Measurements from ENCODE around the gene KIR2DL4.
"Not testable (repeated sequence)": the region's sequence is repeated elsewhere in the genome, so short reads cannot be mapped to it uniquely, and the experiment has no call there.

KIR2DL4 gene

DNA sequence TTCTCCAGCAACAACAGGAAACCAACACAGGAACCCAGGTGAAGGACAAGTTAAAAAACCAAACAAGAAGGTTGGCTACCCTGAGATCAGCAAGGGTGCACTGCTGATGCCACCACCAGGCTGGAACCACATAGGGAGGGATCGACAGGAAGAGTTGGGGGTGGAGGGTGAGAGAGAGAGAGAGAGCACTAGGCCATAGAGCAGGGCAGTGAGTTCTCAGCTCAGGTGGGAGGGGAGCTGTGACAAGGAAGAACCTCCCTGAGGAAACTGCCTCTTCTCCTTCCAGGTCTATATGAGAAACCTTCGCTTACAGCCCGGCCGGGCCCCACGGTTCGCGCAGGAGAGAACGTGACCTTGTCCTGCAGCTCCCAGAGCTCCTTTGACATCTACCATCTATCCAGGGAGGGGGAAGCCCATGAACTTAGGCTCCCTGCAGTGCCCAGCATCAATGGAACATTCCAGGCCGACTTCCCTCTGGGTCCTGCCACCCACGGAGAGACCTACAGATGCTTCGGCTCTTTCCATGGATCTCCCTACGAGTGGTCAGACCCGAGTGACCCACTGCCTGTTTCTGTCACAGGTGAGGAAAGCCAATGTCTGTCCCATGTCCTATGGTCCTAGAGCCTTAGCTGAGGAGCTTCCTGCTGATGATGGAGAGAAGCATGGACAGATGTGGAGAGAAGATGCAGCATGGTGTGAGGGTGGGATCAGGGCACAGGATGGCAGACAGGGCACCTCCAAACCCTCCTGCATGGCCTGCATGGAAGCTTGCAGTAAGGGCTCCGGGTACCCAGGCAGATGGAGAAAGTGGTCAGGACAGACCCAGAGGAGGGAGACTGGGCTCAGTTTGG lies 2.5 kb downstream of the KIR2DL4 start:
- no peak for DNase-seq

DNA sequence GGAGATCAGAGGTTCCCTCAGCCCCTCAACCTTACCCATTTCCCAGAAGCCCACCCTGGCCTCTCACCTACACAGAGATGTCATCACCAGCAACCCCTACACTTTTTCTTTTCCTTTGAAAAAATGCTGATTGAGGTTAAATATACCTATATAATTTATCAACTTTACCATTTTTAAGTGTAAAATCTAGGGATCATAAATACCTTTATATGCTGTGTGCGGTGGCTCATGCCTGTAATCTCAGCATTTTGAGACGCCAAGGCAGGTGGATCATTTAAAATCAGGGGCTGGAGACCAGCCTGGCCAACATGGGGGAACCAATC lies 3.1 kb downstream of the KIR2DL4 start:
- DNase-seq: no peak

DNA sequence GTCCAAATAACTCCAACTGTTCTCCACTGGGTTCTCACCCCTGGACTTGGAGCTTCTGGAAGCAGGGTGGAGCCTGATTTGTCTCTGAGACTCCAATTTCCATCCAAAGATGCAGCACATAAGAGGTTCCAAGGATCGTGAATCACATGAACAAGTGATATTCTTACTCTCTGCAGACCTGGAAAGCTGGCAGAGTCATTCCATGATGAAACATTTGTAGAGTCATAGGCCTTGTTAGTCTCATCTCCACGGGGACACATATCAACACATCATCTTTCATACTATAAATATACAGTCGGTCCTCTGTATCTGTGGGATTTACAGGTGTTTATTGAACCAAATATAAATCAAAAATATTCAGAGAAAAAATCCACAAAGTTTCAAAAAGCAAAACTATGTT lies 11.2 kb downstream of the KIR2DL4 start:
- DNase-seq: not testable (repeated sequence)

DNA sequence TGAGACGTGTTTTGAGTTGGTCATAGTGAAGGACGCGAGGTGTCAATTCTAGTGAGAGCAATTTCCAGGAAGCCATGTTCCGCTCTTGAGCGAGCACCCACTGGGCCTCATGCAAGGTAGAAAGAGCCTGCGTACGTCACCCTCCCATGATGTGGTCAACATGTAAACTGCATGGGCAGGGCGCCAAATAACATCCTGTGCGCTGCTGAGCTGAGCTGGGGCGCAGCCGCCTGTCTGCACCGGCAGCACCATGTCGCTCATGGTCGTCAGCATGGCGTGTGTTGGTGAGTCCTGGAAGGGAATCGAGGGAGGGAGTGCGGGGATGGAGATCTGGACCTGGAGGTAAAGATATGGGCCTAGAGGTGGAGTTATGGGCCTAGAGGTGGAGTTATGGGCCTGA lies 12.8 kb downstream of the KIR2DL4 start, which contains the start of gene KIR3DL1:
Gene KIR3DL1, plus strand, starts transcription at position 218 of the 400 bp plus-strand sequence.
- DNase-seq: not testable (repeated sequence)

DNA sequence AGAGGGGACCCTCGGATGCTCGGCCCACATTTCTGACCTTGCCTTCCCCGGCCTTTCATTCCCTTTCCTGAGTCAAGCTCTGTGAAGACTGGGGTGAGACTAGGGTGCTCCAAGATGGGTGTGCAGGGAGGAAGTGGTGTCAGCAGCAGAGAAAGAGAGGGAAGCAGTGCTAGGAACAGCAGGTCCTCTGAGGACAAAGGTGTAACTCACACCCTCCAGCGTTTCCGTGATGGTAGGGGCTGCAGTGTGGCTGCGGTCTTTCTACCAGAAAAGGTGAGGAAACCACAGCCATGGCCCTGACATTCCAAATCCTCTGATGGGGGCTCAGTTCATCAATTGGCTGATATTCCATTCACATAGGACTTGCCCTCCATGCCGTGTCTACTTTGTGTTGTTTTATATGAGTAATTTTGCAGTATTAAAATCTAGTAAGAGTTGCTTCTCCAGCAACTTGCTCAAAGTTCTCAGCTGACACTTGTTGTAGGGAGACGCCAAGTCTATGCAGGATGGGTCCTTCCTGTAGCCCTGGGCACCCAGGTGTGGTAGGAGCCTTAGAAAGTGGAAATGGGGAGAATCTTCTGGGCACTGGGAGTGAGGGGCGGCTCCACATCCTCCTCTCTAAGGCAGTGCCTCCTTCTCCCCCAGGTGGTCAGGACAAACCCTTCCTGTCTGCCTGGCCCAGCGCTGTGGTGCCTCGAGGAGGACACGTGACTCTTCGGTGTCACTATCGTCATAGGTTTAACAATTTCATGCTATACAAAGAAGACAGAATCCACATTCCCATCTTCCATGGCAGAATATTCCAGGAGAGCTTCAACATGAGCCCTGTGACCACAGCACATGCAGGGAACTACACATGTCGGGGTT lies 14.5 kb downstream of the KIR2DL4 start:
- DNase-seq: no peak

DNA sequence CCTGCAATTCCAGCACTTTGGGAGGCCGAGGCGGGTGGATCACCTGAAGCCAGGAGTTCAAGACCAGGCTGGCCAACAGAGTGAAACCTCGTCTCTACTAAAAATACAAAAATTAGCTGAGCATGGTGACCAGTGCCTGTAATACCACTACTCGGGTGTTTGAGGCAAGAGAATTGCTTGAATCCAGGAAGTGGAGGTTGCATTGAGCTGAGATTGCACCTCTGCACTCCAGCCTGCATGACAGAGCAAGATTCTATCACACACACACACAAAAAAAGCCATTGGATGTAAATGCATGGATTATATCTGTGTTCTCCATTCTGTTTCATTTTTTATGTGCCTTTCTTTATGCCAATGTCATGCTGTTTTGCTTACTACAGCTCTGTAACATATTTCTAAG lies 21.0 kb downstream of the KIR2DL4 start:
- DNase-seq: not testable (repeated sequence)

DNA sequence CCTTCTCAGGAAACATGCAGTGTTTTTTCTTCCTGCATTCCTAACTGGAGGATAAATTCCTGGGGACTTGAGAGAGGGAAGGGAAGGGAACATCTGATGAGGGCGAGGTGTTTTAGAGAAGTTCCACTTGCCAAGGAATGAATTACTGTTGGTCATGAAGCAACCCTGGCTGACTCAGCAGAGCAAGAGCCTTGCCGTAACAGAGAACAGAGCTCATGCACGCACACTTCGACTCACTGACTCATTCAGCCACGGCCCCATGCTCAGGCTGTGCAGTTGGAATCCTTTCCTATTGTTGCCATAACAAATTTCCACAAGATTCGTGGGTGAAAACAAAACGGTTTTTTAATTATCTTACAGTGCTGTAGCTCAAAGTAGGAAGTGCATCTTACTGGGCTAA lies 21.9 kb downstream of the KIR2DL4 start:
- DNase-seq: not testable (repeated sequence)

DNA sequence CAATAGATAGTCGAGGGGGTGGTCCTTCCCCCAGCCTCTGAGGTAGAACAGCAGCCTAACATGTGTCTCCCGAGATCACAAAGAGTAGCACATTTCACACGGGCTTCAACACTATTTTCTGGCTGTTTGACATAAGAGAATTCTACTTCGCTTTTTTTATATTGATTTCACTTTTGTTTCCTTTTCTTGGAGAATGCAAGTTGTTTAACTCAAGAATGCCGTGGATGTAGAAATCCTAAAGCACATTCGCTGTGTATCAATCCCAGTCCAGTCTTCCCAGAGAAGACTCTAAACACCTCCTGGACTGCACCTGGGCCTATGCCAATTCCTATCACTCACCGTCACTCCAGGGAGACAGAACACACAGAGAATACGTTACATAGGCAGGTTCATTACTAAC lies 24.7 kb downstream of the KIR2DL4 start:
- not testable (repeated sequence) for DNase-seq

DNA sequence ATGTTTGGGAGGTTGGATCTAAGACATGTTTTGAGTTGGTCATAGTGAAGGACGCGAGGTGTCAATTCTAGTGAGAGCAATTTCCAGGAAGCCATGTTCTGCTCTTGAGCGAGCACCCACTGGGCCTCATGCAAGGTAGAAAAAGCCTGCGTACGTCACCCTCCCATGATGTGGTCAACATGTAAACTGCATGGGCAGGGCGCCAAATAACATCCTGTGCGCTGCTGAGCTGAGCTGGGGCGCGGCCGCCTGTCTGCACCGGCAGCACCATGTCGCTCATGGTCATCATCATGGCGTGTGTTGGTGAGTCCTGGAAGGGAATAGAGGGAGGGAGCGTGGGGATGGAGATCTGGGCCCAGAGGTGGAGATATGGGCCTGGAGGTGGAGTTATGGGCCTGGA lies 29.1 kb downstream of the KIR2DL4 start, which contains the start of gene KIR2DS4:
Gene KIR2DS4, plus strand, starts transcription at position 181 of the 400 bp plus-strand sequence.
- not testable (repeated sequence) for DNase-seq

DNA sequence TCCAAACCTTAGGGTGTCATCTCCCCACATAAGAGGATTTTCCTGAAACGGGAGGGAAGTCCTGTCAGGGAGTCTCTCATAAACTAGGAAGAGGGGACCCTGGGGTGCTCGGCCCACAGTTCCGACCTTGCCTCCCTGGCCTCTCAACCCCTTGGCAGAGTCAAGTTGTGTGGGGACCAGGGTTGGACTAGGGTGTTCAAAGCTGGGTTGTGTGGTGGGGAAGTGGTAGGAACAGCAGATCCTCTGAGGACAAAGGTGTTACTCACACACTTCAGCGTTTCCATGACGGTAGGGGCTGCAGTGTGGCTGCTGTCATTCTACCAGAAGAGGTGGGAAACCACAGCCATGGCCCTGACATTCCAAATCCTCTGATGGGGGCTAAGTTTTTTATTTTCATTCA lies 31.7 kb downstream of the KIR2DL4 start:
- DNase-seq: not testable (repeated sequence)

DNA sequence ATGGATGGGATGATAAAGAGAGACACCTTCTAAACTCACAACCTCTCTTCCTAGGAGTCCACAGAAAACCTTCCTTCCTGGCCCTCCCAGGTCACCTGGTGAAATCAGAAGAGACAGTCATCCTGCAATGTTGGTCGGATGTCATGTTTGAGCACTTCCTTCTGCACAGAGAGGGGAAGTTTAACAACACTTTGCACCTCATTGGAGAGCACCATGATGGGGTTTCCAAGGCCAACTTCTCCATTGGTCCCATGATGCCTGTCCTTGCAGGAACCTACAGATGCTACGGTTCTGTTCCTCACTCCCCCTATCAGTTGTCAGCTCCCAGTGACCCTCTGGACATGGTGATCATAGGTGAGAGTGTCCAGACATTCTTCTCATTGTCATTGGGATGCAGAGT lies 34.1 kb downstream of the KIR2DL4 start:
- not testable (repeated sequence) for DNase-seq

DNA sequence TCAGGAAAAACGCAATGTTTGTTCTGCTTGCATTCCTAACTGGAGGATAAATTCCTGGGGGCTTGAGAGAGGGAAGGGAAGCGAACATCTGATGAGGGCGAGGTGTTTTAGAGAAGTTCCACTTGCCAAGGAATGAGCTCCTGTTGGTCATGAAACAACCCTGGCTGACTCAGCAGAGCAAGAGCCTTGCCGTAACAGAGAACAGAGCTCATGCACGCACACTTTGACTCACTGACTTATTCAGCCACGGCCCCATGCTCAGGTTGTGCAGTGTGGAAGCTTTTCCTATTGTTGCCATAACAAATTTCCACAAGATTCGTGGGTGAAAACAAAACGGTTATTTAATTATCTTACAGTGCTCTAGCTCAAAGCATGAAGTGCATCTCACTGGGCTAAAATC lies 39.8 kb downstream of the KIR2DL4 start:
- DNase-seq: not testable (repeated sequence)

DNA sequence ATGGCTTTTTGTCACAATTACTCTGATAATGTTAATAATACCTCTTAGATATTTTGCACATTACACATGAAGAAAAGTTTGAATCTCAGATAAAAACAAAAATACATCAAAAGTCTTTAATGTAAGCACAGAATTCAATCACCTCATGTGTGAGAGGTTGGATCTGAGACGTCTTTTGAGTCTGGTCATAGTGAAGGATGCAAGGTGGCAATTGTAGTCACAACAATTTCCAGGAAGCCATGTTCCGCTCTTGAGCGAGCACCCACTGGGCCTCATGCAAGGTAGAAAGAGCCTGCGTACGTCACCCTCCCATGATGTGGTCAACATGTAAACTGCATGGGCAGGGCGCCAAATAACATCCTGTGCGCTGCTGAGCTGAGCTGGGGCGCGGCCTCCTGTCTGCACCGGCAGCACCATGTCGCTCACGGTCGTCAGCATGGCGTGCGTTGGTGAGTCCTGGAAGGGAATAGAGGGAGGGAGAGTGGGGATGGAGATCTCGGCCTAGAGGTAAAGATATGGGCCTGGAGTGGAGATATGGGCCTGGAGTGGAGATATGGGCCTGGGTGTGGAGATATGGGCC lies 46.7 kb downstream of the KIR2DL4 start, which contains the start of gene KIR3DL2:
Gene KIR3DL2, plus strand, starts transcription at position 383 of the 580 bp plus-strand sequence. Its CDS starts 33 bp downstream, at position 416.
- not testable (repeated sequence) for DNase-seq

DNA sequence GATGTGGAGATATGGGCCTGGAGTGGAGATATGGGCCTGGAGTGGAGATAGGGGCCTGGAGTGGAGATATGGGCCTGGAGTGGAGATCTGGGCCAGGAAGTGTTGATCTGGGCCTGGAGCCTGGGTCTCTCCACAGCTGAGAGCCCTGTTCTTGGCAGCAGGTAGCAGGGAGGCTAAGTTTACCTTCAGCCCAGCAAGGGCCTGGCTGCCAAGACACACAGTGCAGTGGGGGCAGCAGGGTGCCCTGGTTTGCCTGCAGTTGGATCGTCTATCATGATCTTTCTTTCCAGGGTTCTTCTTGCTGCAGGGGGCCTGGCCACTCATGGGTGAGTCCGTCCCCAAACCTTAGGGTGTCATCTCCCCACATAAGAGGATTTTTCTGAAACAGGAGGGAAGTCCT lies 47.5 kb downstream of the KIR2DL4 start:
- no peak for DNase-seq

DNA sequence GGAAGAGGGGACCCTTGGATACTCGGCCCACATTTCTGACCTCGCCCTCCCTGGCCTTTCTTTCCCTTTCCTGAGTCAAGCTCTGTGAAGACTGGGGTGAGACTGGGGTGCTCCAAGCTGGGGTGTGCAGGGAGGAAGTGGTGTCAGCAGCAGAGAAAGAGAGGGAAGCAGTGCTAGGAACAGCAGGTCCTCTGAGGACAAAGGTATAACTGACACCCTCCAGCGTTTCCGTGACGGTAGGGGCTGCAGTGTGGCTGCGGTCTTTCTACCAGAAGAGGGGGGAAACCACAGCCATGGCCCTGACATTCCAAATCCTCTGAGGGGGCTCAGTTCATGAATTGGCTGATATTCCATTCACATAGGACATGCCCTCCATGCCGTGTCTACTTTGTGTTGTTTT lies 47.9 kb downstream of the KIR2DL4 start:
- DNase-seq: no peak

DNA sequence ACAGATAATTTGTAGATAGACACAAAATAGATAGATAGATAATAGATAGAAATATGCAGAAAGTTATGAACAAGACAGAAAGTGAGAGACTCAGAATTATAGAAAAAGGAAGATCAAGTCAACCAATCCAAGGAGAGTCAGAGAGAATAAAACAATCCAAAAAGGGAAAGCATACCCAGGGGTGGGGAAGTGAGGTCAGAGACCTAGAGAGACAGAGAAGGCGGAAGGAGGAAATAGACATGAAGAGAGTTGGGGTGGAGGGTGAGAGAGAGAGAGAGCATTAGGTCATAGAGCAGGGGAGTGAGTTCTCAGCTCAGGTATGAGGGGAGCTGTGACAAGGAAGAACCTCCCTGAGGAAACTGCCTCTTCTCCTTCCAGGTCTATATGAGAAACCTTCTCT lies 51.8 kb downstream of the KIR2DL4 start:
- not testable (repeated sequence) for DNase-seq

DNA sequence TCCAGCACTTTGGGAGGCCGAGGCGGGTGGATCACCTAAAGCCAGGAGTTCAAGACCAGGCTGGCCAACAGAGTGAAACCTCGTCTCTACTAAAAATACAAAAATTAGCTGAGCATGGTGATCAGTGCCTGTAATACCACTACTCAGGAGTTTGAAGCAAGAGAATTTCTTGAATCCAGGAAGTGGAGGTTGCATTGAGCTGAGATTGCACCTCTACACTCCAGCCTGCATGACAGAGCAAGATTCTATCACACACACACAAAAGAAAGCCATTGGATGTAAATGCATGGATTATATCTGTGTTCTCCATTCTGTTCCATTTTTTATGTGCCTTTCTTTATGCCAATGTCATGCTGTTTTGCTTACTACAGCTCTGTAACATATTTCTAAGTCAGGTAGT lies 55.1 kb downstream of the KIR2DL4 start:
- not testable (repeated sequence) for DNase-seq

DNA sequence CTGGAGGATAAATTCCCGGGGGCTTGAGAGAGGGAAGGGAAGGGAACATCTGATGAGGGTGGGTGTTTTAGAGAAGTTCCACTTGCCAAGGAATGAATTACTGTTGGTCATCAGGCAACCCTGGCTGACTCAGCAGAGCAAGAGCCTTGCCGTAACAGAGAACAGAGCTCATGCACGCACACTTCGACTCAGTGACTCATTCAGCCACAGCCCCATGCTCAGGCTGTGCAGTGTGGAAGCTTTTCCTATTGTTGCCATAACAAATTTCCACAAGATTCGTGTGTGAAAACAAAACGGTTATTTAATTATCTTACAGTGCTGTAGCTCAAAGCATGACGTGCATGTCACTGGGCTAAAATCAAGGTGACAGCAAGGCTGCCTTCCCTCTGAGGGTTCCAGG lies 56.0 kb downstream of the KIR2DL4 start:
- DNase-seq: not testable (repeated sequence)

DNA sequence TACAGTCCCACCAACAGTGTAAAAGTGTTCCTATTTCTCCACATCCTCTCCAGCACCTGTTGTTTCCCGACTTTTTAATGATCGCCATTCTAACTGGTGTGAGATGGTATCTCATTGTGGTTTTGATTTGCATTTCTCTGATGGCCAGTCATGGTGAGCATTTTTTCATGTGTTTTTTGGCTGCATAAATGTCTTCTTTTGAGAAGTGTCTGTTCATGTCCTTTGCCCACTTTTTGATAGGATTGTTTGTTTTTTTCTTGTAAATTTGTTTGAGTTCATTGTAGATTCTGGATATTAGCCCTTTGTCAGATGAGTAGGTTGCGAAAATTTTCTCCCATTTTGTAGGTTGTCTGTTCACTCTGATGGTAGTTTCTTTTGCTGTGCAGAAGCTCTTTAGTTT lies 60.0 kb downstream of the KIR2DL4 start:
- DNase-seq: not testable (repeated sequence)
